A549 (cell line): Measurements from ENCODE around the gene IGF1. TPM values are rescaled to one million over a fixed set of nuclear protein-coding genes. Genes with fewer than 3 reads are reported as not detected.

Experiments used
- ATAC-seq, 2 experiments: fragments of 200-7000 bp in 1 of 2; fragments of >200 bp in 1 of 2; cut with Nextera tagmentation in 1 of 2; cut with Tn5 transposase in 1 of 2; 3 replicates each; pipeline versions ENCODE4 v1.8.0 to v1.9.1; 2018 to 2020; ENCODE audit warnings: mild to moderate bottlenecking in 1 of 2, moderate library complexity in 1 of 2
- CTCF ChIA-PET: fragments of 300-600 bp; sonication (Branson Sonifier 250); formaldehyde crosslinking; extraction: SDS; loops from one replicate; lab custom pipeline; 2021; ENCODE audit warnings: antibody characterized with exemption, inconsistent platforms; lab: Yijun Ruan, JAX
- POLR2A ChIA-PET: fragments of 350-600 bp; formaldehyde crosslinking; extraction: SDS; loops from one replicate; lab custom pipeline; 2021; ENCODE audit warnings: antibody characterized with exemption, inconsistent platforms; lab: Yijun Ruan, JAX
- DNase-seq, 2 experiments: peaks; one replicate each; pipeline versions ENCODE4 v3.0.0 to v3.0.0-alpha.2; 2011 to 2016; ENCODE audit warnings: low read depth in 1 of 2, low spot score in 1 of 2
- FAIRE-seq: peaks from 2 replicates; lab custom pipeline; 2011; peaks lifted over from hg19 to GRCh38; lab: Jason Lieb, UNC
- H3K27ac ChIP-seq, 2 experiments: fragments of >200 bp; sonication (Bioruptor Twin); formaldehyde crosslinking; 3 replicates each; pipeline ENCODE4 v1.5.1; 2016 to 2017
- H3K4me1 ChIP-seq: fragments of >200 bp; sonication (Bioruptor Twin); formaldehyde crosslinking; 3 replicates; pipeline ENCODE4 v1.6.1; 2016
- H3K4me2 ChIP-seq: fragments of >200 bp; sonication (Bioruptor Twin); formaldehyde crosslinking; 3 replicates; pipeline ENCODE4 v1.6.1; 2016
- H3K4me3 ChIP-seq: fragments of >200 bp; sonication (Bioruptor Twin); formaldehyde crosslinking; 3 replicates; pipeline ENCODE4 v1.5.1; 2016
- H3K9me3 ChIP-seq: fragments of >200 bp; sonication (Bioruptor Twin); formaldehyde crosslinking; 3 replicates; pipeline ENCODE4 v1.6.1; 2016
- ATOH8 ChIP-seq: fragments of 250-450 bp; sonication (Bioruptor Pico); IDR thresholded peaks from 2 replicates; pipeline ENCODE4 v1.5.0; 2020; ENCODE audit warnings: low read depth, mild to moderate bottlenecking, moderate library complexity
- BCL3 ChIP-seq: fragments of >200 bp; sonication (Bioruptor Twin); formaldehyde crosslinking; IDR thresholded peaks from 3 replicates; pipeline ENCODE4 v1.6.1; 2016
- BHLHE40 ChIP-seq: IDR thresholded peaks from 2 replicates; pipeline ENCODE4 v1.6.1; 2012; ENCODE audit warnings: low read depth, low read length, inconsistent platforms
- CBX2 ChIP-seq: fragments of 200-600 bp; sonication (generic); IDR thresholded peaks from 2 replicates; pipeline ENCODE4 v1.6.1; 2016; ENCODE audit warnings: low read depth, mild to moderate bottlenecking, borderline replicate concordance
- CEBPB ChIP-seq, 2 experiments: fragments of >200 bp in 1 of 2; sonication (Bioruptor Twin) in 1 of 2; formaldehyde crosslinking in 1 of 2; IDR thresholded peaks; 2 replicates each; pipeline ENCODE4 v1.6.1; 2012 to 2016
- CHD2 ChIP-seq: fragments of 150-350 bp; IDR thresholded peaks from 2 replicates; pipeline ENCODE4 v1.6.1; 2014; ENCODE audit warnings: low read length; ENCODE audit not compliant: partially characterized antibody
- CHD4 ChIP-seq: fragments of 200-600 bp; sonication (generic); IDR thresholded peaks from 2 replicates; pipeline ENCODE4 v1.6.1; 2016; ENCODE audit warnings: antibody characterized with exemption, mild to moderate bottlenecking, borderline replicate concordance
- CTCF ChIP-seq: fragments of >200 bp; sonication (Bioruptor Twin); formaldehyde crosslinking; IDR thresholded peaks from 3 replicates; pipeline ENCODE4 v1.5.1; 2016
- FOSL2 ChIP-seq, 2 experiments: fragments of 450-650 bp in 1 of 2; fragments of >200 bp in 1 of 2; sonication (Bioruptor Twin) in 1 of 2; formaldehyde crosslinking; IDR thresholded peaks; 2 replicates each; pipeline versions ENCODE4 v1.5.0 to v1.6.1; 2016 to 2020; ENCODE audit warnings: mild to moderate bottlenecking in 1 of 2, moderate library complexity in 1 of 2
- FOXS1 ChIP-seq: fragments of 250-450 bp; sonication (Bioruptor Pico); IDR thresholded peaks from 2 replicates; pipeline ENCODE4 v1.5.0; 2020; ENCODE audit warnings: mild to moderate bottlenecking, moderate library complexity
- HES2 ChIP-seq: fragments of >200 bp; sonication (Bioruptor Twin); formaldehyde crosslinking; IDR thresholded peaks from 2 replicates; pipeline ENCODE4 v1.6.1; 2016
- HOXB13 ChIP-seq: fragments of 250-450 bp; sonication (Bioruptor Pico); IDR thresholded peaks from 2 replicates; pipeline ENCODE4 v1.5.0; 2020; ENCODE audit warnings: low read depth, mild to moderate bottlenecking, moderate library complexity
- JUN ChIP-seq, 2 experiments: fragments of >200 bp; sonication (Bioruptor Twin); formaldehyde crosslinking; IDR thresholded peaks; 2 replicates in 1 of 2; 3 replicates in 1 of 2; pipeline ENCODE4 v1.6.1; 2016 to 2017
- JUNB ChIP-seq: fragments of >200 bp; sonication (Bioruptor Twin); formaldehyde crosslinking; IDR thresholded peaks from 2 replicates; pipeline ENCODE4 v1.6.1; 2016
- KDM1A ChIP-seq: fragments of 200-600 bp; sonication (generic); IDR thresholded peaks from 2 replicates; pipeline ENCODE4 v1.6.1; 2016; ENCODE audit warnings: low read depth, mild to moderate bottlenecking
- KDM5A ChIP-seq: fragments of 200-600 bp; sonication (generic); IDR thresholded peaks from 2 replicates; pipeline ENCODE4 v1.6.1; 2016; ENCODE audit warnings: antibody characterized with exemption, mild to moderate bottlenecking
- MAFK ChIP-seq: fragments of 450-650 bp; IDR thresholded peaks from 2 replicates; pipeline ENCODE4 v1.6.1; 2014; ENCODE audit not compliant: partially characterized antibody
- MAX ChIP-seq: IDR thresholded peaks from 2 replicates; pipeline ENCODE4 v1.6.1; 2012
- MYC ChIP-seq: IDR thresholded peaks from 2 replicates; pipeline ENCODE4 v1.6.1; 2012; ENCODE audit warnings: mild to moderate bottlenecking, inconsistent platforms, low read length, improper control_type of control experiment, borderline replicate concordance
- NFE2L2 ChIP-seq: fragments of 150-350 bp; conservative IDR thresholded peaks from 2 replicates; pipeline ENCODE4 v1.6.1; 2014; ENCODE audit warnings: low read length
- PHF8 ChIP-seq: fragments of 200-600 bp; sonication (generic); IDR thresholded peaks from 2 replicates; pipeline ENCODE4 v1.6.1; 2016; ENCODE audit warnings: low read depth, mild to moderate bottlenecking, antibody characterized with exemption, moderate library complexity, borderline replicate concordance
- POLR2AphosphoS2 ChIP-seq: conservative IDR thresholded peaks from 2 replicates; pipeline ENCODE4 v1.6.1; 2012; ENCODE audit warnings: low read length, improper control_type of control experiment, inconsistent platforms
- RAD21 ChIP-seq, 2 experiments: fragments of >200 bp in 1 of 2; sonication (Bioruptor Twin) in 1 of 2; formaldehyde crosslinking in 1 of 2; IDR thresholded peaks in 1 of 2; conservative IDR thresholded peaks in 1 of 2; 2 replicates in 1 of 2; 3 replicates in 1 of 2; pipeline ENCODE4 v1.6.1; 2012 to 2018; ENCODE audit warnings: inconsistent platforms in 1 of 2
- RCOR1 ChIP-seq: fragments of 150-350 bp; IDR thresholded peaks from 2 replicates; pipeline ENCODE4 v1.6.1; 2014; ENCODE audit warnings: antibody characterized with exemption, low read length, low read depth
- RFX5 ChIP-seq: fragments of 450-650 bp; IDR thresholded peaks from 2 replicates; pipeline ENCODE4 v1.7.1; 2014; ENCODE audit warnings: antibody characterized with exemption, mild to moderate bottlenecking, moderate library complexity
- RNF2 ChIP-seq: fragments of 200-600 bp; sonication (generic); IDR thresholded peaks from 2 replicates; pipeline ENCODE4 v1.6.1; 2016; ENCODE audit warnings: low read depth, mild to moderate bottlenecking, antibody characterized with exemption, moderate library complexity, borderline replicate concordance
- SMC3 ChIP-seq: fragments of >200 bp; sonication (Bioruptor Twin); formaldehyde crosslinking; IDR thresholded peaks from 3 replicates; pipeline ENCODE4 v1.6.1; 2018; ENCODE audit warnings: inconsistent platforms
- TP53 ChIP-seq: fragments of 250-450 bp; sonication (Bioruptor Pico); IDR thresholded peaks from 2 replicates; pipeline ENCODE4 v1.5.0; 2021; ENCODE audit warnings: mild to moderate bottlenecking, moderate library complexity
- USF2 ChIP-seq: fragments of 450-650 bp; IDR thresholded peaks from 2 replicates; pipeline ENCODE4 v1.6.1; 2014; ENCODE audit warnings: antibody characterized with exemption
- ZFP36 ChIP-seq: fragments of 450-650 bp; IDR thresholded peaks from 2 replicates; pipeline ENCODE4 v1.6.1; 2014; ENCODE audit warnings: borderline replicate concordance; ENCODE audit not compliant: partially characterized antibody
- ZSCAN20 ChIP-seq: fragments of 250-450 bp; sonication (Bioruptor Pico); IDR thresholded peaks from 2 replicates; pipeline ENCODE4 v1.8.0; 2022; ENCODE audit warnings: mild to moderate bottlenecking, moderate library complexity
- WGBS: methylation state at CpG from one replicate; pipeline ENCODE4 v1.1.6; 2017; ENCODE audit errors: missing lambda C conversion rate; 5-methylcytosine and 5-hydroxymethylcytosine counted together
- polyA plus RNA-seq, 4 experiments: library from polyadenylated mRNA; depleted of rRNA in 3 of 4; stranded (reverse); fragments of >200 nt; fragmentation: RNase III in 1 of 4; extraction: RNeasy Plus Mini Kit Qiagen cat#74134 plus additional on column Dnase treatment in 1 of 4; gene quantifications; 2 replicates in 3 of 4; 3 replicates in 1 of 4; pipeline ENCODE4 v1.2.3, GENCODE V29; 2011 to 2017

IGF1 gene
- polyA plus RNA-seq, 2 of the 4 experiments (the other 2 are of a cell fraction), result 0.16 TPM; not detected in 1

- ATAC-seq (no peak), DNase-seq (no peak), FAIRE-seq (no peak)
- Histone ChIP-seq H3K9me3 (peaks cover 17% of the 10 kb centered on the region), H3K4me1 (no peaks in the 10 kb centered on the region), H3K27ac (no peak overlapping the region), H3K4me3 (no peak overlapping the region), H3K4me2 (no peak overlapping the region)
- no peak for TF ChIP-seq MAX
- TF ChIP-seq RNF2, result no peak
- TF ChIP-seq RFX5, result no peak
- TF ChIP-seq CEBPB (IDR thresholded peaks at IDR 0.05), result no peak
- no peak for TF ChIP-seq USF2
- no peak for TF ChIP-seq CHD4
- no peak for TF ChIP-seq KDM1A
- no peak for TF ChIP-seq RCOR1
- no peak for TF ChIP-seq SMC3
- TF ChIP-seq TP53, result no peak
- no peak for TF ChIP-seq JUN (IDR thresholded peaks at IDR 0.05)
- TF ChIP-seq NFE2L2, result no peak
- no peak for TF ChIP-seq POLR2AphosphoS2
- no peak for TF ChIP-seq ATOH8 (CRISPR knock-in tag)
- no peak for TF ChIP-seq PHF8
- TF ChIP-seq HOXB13 (CRISPR knock-in tag), result no peak
- no peak for TF ChIP-seq CBX2
- TF ChIP-seq BCL3, result no peak
- no peak for TF ChIP-seq HES2
- no peak for TF ChIP-seq CTCF
- POLR2A ChIA-PET, result no interaction called here
- CTCF ChIA-PET, result no interaction called here
- 2% methylated on average over 1 of the region's 1 CpG for WGBS
These were observed 91.9 kb downstream of the IGF1 start for GRCh38 chr12:102388469-102388868.

- no peak for ATAC-seq
- no peak for TF ChIP-seq CHD2
- TF ChIP-seq ZFP36, result no peak
- no peak for TF ChIP-seq FOSL2 (IDR thresholded peaks at IDR 0.05)
- TF ChIP-seq FOSL2 (CRISPR knock-in tag; IDR thresholded peaks at IDR 0.05), result no peak
- TF ChIP-seq FOXS1 (CRISPR knock-in tag), result no peak
- TF ChIP-seq RCOR1, result no peak
- no peak for TF ChIP-seq RAD21 (conservative IDR thresholded peaks at IDR 0.05 in 1 of 2, IDR thresholded peaks at IDR 0.05 in 1 of 2)
- no peak for TF ChIP-seq SMC3
- no peak for TF ChIP-seq MAFK
- no peak for TF ChIP-seq JUN (IDR thresholded peaks at IDR 0.05)
- no peak for TF ChIP-seq KDM5A
- TF ChIP-seq MYC, result no peak
- no peak for TF ChIP-seq BHLHE40
- TF ChIP-seq JUNB, result no peak
- TF ChIP-seq ZSCAN20 (CRISPR knock-in tag), result no peak
- TF ChIP-seq MAX, result no peak
- DNase-seq, result no peak
- Histone ChIP-seq H3K27ac (no peak overlapping the region), H3K4me3 (no peak overlapping the region), H3K4me2 (no peak overlapping the region), H3K9me3 (peaks cover 17% of the 10 kb centered on the region), H3K4me1 (no peaks in the 10 kb centered on the region)
- no peak for FAIRE-seq
- WGBS, result 38% methylated on average over 1 of the region's 1 CpG
- ChIA-PET CTCF (no interaction called here), POLR2A (no interaction called here)
These were observed 95.0 kb downstream of the IGF1 start for GRCh38 chr12:102385343-102385742.
